Measurements from ENCODE around the gene HOMER1. TPM values are rescaled to one million over a fixed set of nuclear protein-coding genes. Genes with fewer than 3 reads are reported as not detected.
"Not testable (repeated sequence)": the region's sequence is repeated elsewhere in the genome, so short reads cannot be mapped to it uniquely, and the experiment has no call there.

HOMER1 gene
- total RNA-seq, 1 donor from 2014 or later, result 1.7 TPM

DNA sequence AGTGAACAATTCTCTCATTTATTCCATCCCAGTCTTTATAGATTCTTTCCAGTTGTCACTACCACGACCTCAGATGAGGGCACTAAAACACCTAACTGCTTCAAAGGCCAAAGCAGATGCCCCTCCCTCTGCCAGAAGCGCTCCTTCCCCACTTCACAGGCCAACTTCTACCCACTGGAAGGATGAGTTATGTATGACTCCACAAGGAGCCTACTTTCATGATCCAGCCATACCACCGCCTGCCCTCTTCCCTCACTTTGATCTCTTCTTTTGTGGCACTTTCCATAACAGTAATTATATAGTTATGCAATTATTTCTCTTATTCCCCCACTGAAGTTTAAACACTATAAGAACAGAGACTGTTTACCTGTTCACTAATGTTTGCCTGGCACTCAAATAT lies 93.7 kb downstream of the HOMER1 start:
- no peak for DNase-seq (ENCODE audit: low read depth, low spot score)

DNA sequence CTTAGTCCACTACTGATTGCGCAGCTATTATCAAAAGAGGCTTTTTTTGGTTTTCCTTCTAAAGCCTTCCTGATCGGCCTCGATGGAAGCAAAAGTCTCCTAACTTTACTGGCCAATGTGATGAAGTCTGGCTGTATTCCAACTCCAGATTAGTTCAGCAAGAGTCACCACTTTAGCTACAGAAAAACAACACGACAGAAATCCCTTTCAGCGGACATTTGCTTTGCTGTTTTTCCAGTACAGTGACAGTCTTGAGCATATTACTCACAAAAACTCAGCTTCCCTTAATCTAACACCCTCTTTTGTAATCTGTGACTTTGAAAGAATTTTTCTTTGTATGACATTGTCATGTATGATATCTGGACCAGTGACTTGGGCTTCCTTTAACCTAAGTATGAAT lies 95.7 kb downstream of the HOMER1 start:
- DNase-seq (ENCODE audit: low read depth, low spot score), result no peak

DNA sequence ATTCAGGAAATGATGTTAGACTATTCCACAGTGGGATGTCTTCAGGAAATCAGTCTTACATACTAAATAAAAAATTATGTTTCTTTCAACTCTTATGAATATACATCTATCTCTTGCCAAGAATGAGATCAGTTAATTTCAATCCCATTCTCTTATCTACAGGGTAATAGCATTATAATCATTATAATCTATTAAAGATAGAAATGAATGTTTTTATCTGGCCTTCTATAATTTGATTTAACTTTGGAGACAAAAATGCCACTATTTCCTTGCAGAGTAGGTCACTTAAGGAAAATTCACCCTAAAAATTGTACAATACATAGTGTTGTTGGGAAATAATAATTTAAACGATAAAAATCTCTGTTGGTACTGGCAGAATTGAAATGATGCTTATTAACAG lies 96.4 kb downstream of the HOMER1 start:
- DNase-seq (ENCODE audit: low read depth, low spot score), result no peak

DNA sequence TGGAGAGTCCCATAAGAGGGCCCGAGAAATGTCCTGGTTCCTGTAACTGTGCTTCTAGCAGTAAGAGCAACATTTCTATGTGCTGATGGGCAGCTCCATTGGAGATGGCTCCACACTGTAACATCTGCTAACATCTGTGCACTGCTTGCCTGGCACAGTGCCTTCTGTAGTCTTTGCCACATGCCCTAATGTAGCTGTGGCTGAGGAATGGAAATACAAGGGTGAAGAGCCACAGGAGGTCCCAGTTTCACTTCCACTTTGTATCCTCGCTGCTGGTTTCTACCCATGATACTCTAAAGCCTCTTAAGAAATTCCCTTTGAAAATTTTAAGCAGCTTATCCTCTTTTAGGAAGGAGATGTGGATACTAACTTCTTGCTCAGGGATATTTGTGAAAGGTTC lies 97.4 kb downstream of the HOMER1 start:
- no peak for DNase-seq (ENCODE audit: low read depth, low spot score)

DNA sequence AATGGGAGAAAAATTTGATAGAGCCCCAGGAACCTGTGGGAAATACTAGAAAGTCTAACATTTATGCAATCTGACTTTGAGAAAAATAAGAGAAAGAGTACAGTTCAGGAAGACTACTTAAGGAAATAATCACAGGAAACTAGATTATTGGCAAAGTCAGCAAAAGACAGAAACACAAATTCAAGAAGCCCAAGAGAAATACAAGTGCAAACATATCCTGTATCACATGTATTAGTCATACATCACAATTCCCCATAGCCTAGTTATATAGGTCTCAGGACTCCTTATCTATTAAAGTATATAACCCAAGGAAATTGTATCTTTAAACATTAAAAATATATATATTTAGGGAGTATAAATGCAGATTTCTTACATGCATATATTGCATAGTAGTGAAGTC lies 100.8 kb downstream of the HOMER1 start:
- DNase-seq (ENCODE audit: low read depth, low spot score), result no peak

DNA sequence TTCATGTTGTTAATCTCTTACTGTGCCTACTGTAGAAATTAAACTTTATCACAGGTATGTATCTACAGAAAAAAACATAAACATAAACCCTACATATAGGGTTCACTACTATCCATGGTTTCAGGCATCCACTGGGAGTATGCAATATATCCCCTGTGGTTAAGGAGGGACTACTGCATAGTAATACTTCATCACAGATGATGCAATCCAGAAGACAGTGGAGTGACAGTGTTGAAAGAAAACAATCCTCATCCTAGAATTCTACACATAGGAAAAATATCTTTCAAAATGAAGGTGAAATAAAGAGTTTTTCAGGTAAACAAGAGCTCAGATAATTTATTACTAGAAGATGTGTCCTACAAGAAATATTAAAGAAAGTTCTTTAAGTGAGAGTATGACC lies 105.9 kb downstream of the HOMER1 start:
- no peak for DNase-seq (ENCODE audit: low read depth, low spot score)

DNA sequence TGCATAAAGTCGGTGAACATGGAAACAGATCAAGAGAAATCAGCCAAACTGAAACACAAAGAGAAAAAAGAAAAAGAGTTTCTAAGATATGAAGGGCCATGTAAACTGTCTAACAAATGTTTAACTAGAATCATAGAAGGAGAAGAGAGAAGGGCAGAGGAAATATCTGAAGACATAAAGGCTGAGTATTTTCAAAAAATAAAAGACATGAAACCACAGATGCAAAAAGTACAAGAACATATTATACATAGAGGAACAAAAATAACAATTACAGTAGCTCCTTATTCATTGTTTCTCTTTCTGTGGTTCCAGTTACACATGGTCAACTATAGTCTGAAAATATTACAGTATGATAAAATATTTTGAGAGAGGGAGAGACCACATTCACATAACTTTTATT lies 106.3 kb downstream of the HOMER1 start:
- DNase-seq (ENCODE audit: low read depth, low spot score), result no peak

DNA sequence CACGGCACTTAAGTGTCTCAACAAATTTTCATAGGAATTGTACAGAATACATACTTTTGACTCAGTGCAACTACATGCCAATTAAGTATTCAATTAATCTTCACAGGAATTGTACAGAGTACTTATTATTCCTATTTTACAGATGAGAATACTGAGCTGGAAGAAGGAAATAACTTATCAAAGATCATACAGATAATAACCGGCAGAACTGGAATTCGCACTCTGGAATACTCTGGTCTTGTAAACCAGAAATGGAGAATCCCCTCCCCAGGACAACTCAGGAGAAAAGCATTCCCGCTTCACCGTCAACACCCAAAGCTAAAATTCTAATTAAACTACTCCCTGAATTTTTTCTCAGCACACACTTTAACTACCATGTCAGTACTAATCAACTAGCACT lies 112.7 kb downstream of the HOMER1 start:
- DNase-seq (ENCODE audit: low read depth, low spot score), result no peak

DNA sequence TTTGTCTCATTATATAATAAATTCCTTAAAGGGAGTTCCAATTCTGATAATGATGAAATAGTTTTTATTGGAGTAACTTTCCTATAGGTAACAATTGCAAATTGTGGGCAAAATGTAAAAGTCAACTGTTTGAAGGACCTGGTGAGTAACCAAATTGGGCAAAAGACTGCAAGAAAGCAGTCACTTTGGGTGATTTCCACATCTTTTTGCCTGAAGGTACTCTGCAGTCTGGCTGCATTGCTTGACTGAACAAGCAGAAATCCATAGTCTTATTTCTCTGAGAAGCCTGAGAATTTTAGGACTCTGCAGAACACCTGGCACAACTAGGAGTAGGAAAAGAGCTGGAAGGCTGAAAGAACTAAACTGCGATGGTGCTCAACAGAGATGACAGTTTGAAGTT lies 114.9 kb downstream of the HOMER1 start:
- DNase-seq (ENCODE audit: low read depth, low spot score), result no peak

DNA sequence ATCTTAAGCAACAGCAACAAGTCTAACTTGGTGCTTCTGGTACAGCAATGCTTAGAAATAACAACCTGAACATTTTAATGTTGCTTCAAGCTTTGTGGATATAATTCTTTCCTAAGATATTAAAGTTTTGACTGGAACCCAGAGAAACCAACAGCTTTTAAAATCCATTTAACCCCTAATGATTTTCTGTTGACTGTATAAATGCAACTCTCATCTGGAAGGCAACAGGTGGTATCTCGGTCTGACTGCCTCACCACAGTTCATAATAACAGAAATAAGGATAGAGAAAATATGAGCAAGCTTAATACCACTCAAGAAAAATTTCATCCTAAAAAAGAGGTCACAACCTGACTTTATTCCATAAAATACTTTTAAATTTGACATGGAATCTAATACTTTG lies 116.9 kb downstream of the HOMER1 start:
- DNase-seq (ENCODE audit: low read depth, low spot score), result no peak

DNA sequence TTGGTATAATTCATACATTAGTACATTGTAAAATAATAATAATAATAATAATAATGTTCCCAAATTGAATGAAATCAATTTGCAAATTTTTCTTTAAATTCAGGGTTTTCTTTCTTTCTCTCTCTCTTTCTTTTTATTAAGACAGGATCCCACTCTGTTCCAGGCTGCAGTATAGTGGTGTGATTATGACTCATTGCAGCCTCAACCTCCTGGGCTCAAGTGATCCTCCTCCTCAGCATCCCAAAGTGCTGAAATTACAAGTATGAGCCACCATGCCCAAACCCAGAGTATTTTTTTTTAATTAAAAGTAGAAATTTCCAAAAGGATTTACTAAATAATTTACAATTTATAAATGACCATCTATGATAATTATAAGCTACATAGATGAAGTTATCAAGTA lies 117.7 kb downstream of the HOMER1 start:
- no peak for DNase-seq (ENCODE audit: low read depth, low spot score)

DNA sequence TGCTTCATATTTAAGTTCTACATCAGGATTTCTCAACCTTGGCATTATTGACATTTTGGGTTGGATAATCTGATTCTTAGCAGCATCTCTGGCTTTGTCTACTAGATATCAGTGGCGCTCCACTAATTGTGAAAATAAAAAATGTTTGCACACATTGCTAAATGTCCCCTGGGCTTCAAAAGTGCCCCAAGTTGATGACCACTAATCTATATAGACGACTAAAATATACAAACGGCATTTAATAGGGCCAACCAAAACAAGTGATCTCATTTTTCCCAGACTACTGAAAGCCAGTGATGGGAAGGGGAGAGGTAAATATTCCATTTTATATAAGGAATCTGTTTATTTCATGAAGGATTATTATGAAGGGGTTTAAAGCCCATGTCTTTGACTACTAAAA lies 118.6 kb downstream of the HOMER1 start:
- DNase-seq (ENCODE audit: low read depth, low spot score), result no peak

DNA sequence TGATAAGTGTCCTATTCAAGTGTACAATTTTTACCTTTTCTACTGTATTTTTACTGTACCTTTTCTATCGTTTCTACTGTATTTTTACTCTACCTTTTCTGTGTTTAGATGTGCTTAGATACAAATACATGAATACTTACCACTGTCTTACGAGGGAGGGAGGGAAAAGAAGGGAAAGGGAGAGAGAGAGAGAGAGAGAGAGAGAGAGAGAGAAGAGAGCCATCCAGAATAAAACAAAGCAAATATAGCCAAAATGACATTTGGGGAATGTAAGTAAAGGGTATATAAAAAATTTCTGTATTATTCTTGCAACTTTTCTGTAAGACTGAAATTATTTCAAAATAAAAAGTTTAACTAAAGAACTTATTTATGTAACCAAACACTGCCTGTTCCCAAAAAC lies 121.2 kb downstream of the HOMER1 start:
- DNase-seq (ENCODE audit: low read depth, low spot score), result no peak

DNA sequence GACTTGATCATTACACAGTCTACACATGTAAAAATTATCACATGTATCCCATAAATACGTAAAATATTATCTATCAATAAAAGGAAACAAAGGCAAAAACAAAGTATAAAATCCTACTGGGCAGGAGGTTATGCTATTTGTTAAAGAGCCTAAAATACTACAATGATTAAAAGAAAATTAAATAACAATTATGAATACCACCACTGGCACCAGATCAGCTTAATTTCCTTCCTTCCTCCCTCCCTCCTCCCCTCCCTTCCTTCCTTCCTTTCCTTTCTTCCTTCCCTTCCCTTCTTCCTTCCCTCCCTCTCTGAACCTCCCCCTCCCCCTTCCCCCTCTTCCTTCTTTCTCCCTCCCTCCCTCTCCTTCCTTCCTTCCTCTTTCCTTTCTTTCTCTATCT lies 127.3 kb downstream of the HOMER1 start:
- DNase-seq (ENCODE audit: low read depth, low spot score), result no peak

DNA sequence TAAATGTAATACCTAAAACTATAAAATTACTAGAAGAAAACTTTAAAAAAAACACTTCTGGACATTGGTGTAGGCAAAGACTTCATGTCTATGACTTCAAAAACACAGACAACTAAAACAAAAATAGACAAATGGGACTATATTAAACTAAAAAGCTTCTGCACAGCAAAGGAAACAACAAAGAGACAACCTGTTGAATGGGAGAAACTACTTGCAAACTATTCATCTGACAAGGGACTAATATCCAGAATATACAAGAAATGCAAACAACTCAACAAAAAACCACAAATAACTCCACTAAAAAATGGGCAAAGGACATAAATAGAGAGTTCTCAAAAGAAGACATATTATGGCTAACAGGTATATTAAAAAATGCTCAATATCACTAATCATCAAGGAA lies 128.8 kb downstream of the HOMER1 start:
- DNase-seq (ENCODE audit: low read depth, low spot score), result not testable (repeated sequence)

DNA sequence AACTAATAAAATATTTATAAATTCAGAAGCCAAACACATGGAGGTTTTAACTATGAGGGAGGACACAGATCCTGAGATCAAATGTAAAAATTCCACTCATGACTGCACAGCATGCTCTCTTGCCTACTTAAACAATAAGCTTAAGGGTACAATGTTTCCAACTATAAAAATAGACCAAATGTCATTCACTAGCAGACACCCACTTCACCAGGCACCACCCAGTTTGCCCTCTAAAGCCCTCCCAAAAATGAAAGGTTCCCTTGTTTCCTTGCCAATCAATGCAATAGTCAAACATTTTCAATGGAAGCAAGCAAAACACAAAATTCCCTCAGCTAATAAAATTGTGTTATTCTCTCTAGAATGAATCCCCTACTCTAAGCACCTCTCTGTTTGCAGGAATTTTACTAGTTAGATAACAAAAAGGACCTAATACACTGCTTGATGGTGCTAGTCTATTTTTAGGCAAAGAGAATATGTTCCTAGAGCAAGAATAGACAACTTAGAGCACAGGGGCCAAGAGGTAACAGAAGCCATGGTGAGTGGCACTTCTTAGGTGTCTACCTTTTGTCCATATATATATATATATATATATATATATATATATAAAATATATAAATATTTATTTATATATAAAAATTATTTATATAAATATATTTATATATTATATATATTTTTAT lies 135.3 kb downstream of the HOMER1 start:
- DNase-seq (ENCODE audit: low read depth, low spot score), result no peak

DNA sequence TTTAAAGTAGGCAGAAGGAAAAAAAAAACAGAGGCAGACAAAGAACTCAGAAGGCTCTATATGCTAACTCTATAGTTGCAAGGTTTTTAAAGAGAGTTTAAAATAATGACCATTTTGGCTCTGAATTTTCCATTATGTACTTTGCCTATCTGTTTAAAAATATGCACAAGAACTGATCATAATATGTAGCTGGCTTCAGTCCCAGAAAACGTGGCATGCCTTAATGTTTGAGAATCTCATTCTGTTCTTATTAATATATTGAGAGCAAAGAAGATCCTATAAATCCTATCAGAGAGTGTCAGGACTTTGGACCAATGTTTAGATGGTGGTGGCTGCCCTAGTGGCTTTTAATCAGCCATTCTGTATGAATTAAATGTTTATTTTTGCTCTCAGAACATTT lies 156.5 kb downstream of the HOMER1 start:
- DNase-seq (ENCODE audit: low read depth, low spot score), result no peak

DNA sequence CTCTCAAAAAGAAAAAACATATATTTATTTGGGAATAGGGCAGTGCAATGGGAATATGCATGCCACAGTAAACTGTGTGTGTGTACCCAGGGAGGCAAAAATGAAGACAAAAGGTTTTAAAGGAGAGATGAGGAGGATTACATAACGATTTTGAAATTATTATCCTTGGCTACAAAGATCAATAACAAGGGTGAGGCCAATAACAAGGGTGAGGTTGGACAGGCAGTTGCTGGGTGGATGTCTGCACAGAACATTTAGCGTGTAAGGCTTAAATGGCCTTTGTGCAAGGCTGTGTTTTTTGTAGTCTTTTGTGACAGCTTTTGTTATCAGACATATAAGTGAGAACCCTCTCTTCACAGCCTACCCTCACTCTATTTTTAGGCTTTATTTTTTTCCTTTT lies 164.1 kb downstream of the HOMER1 start:
- no peak for DNase-seq (ENCODE audit: low read depth, low spot score)

DNA sequence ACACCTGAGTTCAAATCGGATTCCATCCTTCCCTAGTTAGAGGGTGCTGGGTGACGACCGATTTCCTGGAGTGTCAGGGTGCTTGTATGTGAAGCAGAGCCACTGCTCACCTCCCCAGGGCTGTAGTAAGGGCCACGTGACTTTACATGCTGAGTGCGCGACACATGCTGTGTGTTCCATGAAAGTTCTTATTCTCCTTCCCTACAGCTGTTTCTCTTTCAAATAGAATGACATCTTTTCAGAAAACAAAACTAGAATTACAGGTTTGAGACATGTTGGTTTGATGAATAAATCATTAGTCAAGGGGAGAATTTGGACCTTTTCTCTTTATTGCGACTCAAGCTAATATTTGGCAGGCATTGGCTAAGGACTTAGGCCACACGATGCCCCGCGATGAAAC lies 164.9 kb downstream of the HOMER1 start:
- DNase-seq (ENCODE audit: low read depth, low spot score), result no peak

DNA sequence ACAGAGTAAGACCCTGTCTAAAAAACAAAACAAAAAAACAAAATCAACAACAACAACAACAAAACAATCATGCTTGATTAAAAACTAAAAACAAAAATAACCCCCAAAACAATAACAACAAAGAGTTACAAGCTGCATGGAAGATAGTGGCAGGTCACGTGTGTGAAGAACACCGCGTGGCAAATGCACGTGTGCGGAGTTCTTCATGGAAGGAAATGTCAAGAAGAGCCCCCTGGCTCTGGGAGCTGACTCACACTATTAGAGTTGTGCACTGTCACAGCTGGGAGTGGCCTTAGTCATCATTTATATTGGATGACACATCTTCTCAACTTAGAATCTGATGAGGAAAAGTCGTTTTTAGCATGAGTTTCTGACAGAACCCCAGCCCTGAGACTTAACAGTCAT lies 167.5 kb downstream of the HOMER1 start:
- DNase-seq (ENCODE audit: low read depth, low spot score), result no peak

DNA sequence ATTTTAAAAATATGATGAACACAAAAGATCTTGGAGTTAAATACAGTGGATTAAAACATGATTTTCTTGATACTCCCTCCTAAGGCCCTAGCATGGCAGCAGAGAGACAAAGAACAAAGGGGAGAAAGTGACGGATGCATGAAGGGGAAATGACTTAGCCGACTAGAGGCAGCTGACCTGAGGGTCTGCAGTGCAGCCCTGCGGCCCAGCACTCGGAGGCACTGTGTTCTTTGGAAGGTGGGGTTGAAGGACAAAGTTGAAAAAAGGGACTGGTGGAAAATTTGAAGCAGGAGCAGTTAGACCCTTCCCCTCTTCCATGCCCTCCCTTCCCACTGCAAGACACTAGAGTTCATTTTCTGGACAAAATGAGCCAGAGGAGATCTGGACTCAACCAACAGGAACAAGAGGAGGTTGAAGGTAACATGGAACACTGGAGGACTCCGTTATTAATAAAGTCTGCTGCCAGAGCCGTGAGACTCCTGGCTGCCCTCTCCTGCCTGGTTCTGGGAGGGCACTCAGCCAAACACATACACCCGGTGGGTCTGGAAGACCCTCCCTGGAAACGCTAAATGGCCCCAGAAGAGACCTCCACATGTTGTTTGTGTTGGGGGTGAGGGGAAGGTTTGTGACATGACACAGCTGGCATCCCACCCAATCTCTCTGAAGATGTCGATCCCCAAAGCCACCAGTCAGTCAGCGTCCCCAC lies 179.9 kb downstream of the HOMER1 start:
- no peak for DNase-seq (ENCODE audit: low read depth, low spot score)

DNA sequence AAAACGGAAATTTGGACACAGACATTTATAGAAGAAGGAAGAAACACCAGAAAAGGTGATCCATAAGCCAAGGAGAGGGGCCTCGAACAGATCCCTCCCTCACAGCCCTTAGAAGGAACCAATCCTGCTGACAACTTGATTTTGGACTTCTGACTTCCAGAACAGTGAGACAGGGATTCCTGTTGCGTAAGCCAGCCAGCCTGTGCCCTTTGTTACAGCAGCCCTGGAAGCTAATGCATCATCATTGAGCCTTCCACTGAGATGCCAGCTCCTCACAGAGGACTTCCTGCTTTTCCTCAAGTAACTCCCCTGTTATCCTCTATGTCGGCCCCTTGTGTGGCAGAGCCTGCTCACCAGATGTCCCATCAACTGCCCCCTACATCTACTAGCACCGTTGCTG lies 183.9 kb downstream of the HOMER1 start:
- no peak for DNase-seq (ENCODE audit: low read depth, low spot score)

DNA sequence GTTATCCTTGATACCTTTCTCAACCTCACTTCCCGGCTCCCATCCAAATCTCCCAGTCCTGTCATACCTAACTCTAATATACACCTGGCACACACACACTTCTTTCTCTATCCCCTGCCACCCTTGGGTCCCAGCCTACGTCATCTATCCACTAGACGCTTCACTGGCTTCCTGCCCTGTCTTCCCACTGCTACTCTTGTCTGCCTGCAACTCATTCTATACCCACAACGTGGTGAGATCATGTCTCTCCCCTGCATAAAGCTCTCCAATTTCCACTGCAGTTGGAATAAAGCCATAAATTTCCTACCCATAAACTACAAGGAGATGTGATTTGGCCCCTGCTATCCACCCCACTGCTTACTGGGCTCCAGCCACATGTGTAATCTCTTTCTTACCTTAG lies 184.5 kb downstream of the HOMER1 start:
- DNase-seq (ENCODE audit: low read depth, low spot score), result no peak
